Tibial nerve (tissue), 4 donors: ENCODE measurements around the gene GDPD3.

ENCODE experiments used
- EP300 ChIP-seq, 2 donors: sonication (generic); formaldehyde crosslinking; IDR thresholded peaks; one replicate each; pipeline ENCODE4 v1.6.1; 2017; ENCODE audit warnings: antibody characterized with exemption in 2 of 2, mild to moderate bottlenecking in 1 of 2
- POLR2A ChIP-seq, 2 donors: fragments of 450-650 bp; IDR thresholded peaks; one replicate each; pipeline ENCODE4 v1.6.1; 2017; ENCODE audit warnings: antibody characterized with exemption in 2 of 2, mild to moderate bottlenecking in 2 of 2, moderate library complexity in 2 of 2
- TF ChIP-seq, protein P1 (sequence below), 5 experiments: fragments of 200-600 bp in 3 of 5; fragments of 450-650 bp in 2 of 5; sonication (generic) in 3 of 5; IDR thresholded peaks; one replicate each; pipeline ENCODE4 v1.5.1; 2016 to 2019; ENCODE audit warnings: antibody characterized with exemption in 5 of 5, mild to moderate bottlenecking in 3 of 5, moderate library complexity in 2 of 5

DNA sequence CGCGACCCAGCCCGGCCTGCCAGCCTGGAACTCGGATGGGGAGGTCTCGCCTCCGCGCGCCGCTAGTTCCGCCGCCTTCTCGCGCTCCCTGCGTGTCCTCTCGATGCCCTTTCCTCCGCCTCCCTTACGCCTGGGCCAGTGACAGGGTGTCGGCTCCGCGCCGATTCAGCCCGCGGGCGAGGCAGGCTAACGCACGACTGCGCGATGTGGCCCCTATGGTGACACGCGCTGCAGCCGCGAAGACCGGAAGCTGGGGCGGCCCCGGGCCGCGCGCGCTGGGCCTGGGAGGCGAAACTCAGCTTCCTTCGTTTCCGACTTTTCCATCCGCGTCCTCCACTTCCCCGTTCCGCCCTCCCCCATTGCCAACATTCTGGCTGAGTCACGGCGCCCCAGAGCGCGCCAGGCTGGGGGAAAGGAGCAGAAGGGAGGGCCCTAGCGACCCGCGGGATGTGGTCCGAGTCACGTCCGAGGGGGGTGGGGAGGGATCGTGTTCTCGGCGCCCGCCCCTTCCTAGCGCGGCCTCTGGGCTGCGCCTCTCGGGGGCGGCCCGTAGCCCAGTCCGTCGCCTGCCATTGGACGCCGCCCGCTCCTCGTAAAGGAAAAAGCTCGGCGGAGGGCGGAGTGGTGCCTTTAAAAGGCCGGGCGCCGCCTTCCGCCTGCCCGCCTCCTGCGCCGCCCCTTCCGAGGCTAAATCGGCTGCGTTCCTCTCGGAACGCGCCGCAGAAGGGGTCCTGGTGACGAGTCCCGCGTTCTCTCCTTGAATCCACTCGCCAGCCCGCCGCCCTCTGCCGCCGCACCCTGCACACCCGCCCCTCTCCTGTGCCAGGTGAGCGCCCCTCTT, 48.0 kb downstream of the GDPD3 start, which contains the start of gene ALDOA:
- TF ChIP-seq, protein P1, sequence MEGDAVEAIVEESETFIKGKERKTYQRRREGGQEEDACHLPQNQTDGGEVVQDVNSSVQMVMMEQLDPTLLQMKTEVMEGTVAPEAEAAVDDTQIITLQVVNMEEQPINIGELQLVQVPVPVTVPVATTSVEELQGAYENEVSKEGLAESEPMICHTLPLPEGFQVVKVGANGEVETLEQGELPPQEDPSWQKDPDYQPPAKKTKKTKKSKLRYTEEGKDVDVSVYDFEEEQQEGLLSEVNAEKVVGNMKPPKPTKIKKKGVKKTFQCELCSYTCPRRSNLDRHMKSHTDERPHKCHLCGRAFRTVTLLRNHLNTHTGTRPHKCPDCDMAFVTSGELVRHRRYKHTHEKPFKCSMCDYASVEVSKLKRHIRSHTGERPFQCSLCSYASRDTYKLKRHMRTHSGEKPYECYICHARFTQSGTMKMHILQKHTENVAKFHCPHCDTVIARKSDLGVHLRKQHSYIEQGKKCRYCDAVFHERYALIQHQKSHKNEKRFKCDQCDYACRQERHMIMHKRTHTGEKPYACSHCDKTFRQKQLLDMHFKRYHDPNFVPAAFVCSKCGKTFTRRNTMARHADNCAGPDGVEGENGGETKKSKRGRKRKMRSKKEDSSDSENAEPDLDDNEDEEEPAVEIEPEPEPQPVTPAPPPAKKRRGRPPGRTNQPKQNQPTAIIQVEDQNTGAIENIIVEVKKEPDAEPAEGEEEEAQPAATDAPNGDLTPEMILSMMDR (IDR thresholded peaks at IDR 0.05): peak in 2 of 5 experiments; percentile 34 to 42
- TF ChIP-seq POLR2A (IDR thresholded peaks at IDR 0.05) (peak; percentile 93 to 97), EP300 (IDR thresholded peaks at IDR 0.05) (peak; percentile 88 to 97)
